Measurements from ENCODE around the gene TCHH.
"Not testable (repeated sequence)": the region's sequence is repeated elsewhere in the genome, so short reads cannot be mapped to it uniquely, and the experiment has no call there.

The TCHH gene

DNA sequence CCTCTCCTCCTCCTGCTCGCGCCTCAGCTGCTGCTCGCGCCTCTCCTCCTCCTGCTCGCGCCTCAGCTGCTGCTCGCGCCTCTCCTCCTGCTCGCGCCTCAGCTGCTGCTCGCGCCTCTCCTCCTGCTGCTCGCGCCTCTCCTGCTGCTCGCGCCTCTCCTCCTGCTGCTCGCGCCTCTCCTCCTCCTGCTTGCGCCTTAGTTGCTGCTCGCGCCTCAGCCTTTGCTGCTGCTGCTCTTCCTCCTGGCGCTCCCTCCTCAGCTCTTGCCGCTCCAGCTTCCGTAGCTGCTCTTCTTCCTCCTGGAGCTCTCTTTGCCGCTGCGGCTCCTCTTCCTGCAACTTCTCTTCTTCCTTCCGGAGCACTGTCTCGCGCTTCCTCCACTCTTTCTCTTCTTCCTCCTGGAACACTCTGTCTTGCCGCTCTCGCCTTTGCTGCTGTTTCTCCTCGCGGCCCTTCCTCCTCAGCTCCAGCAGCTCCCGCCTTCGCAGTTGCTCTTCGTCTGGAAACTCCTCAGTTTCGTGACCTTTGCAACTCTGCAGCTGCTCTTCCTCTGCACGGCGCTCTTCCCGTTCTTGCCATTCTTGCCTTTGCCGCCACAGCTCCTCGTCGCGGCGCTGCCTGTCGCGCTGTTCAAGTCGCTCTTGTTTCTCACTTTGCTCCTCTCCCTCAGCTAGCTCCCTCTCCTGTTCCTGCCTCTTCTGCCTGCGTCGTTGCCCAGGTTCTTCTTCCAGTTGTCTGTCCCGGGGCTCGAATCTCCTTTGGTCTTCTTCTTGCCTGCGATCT lies 3.0 kb downstream of the TCHH start:
- DNase-seq: peak; percentile 17

DNA sequence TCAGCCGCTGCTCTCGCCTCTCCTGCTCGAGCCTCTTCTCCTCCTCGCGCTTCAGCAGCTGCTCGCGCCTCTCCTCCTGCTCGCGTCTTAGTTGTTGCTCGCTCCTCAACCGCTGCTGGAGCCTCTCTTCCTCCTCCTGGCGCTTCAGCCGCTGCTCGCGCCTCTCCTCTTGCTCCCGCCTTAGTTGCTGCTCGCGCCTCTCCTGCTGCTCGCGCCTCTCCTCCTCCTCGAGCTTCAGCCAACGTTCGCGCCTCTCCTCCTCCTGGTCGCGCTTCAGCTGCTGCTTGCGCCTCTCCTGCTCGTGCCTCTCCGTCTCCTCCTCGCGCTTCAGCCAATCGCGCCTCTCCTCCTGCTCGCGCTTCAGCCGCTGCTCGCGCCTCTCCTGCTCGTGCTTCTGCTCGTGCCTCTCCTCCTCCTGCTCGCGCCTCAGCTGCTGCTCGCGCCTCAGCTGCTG lies 3.7 kb downstream of the TCHH start:
- DNase-seq: peak; percentile 71

DNA sequence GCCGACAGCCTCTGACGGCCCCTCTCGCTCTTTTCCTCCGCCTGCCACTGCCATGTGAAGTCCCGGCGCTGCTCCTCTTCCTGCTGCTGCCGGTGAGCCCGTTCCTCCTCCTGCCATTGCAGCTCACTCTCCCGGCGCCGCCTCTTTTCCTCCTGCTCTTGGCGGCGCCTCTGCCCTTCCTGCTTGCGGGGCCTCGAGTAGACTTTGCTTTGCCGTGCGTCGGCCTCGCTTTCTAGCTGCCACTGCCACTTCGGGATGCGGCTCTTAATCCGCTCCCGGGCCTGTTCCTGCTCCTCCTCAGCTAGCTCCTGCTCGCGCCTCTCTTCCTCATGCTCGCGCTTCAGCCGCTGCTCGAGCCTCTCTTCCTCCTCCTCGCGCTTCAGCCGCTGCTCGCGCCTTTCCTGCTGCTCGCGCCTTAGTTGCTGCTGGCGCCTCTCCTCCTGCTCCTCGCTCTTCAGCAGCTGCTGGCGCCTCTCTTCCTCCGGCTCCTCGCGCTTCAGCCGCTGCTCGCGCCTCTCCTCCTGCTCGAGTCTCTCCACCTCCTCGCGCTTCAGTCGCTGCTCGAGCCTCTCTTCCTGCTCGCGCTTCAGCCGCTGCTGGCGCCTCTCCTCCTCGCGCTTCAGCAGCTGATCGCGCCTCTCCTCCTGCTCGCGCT lies 4.3 kb downstream of the TCHH start:
- peak; percentile 50 for DNase-seq

DNA sequence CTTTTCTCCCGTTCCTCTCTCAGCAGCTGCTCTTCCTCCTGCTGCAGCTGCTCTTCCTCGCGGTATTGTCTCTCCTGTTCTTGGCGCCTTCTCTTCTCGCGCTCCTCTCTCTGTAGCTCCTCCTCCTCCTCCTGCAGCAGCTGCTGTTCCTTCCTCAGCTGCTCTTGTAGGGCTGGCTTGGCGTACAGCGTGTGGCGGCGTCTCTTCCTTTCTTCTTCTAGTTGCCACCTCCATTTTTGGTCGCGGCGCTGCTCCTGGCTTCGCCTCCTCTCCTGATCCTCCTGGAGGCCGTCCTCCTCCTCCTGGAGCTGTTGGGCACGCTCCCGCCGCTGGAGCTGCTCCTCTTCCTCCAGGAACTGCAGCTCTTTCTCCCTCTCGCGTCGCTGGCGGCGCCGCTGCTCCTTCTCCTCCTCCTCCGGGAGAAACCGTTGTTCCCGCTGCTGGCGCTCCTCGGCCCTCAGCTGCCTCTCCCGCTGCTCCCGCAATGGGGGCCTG lies 4.8 kb downstream of the TCHH start:
- DNase-seq: peak; percentile 49

DNA sequence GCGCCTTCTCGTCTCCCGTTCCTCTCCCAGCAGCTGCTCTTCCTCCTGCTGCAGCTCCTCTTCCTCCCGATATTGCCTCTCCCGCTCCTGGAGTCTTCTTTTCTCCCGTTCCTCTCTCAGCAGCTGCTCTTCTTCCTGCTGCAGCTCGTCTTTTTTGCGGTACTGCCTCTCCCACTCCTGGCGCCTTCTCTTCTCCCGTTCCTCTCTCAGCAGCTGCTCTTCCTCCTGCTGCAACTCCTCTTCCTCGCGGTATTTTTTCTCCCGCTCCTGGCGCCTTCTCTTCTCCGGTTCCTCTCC lies 5.3 kb downstream of the TCHH start:
- DNase-seq: no peak

DNA sequence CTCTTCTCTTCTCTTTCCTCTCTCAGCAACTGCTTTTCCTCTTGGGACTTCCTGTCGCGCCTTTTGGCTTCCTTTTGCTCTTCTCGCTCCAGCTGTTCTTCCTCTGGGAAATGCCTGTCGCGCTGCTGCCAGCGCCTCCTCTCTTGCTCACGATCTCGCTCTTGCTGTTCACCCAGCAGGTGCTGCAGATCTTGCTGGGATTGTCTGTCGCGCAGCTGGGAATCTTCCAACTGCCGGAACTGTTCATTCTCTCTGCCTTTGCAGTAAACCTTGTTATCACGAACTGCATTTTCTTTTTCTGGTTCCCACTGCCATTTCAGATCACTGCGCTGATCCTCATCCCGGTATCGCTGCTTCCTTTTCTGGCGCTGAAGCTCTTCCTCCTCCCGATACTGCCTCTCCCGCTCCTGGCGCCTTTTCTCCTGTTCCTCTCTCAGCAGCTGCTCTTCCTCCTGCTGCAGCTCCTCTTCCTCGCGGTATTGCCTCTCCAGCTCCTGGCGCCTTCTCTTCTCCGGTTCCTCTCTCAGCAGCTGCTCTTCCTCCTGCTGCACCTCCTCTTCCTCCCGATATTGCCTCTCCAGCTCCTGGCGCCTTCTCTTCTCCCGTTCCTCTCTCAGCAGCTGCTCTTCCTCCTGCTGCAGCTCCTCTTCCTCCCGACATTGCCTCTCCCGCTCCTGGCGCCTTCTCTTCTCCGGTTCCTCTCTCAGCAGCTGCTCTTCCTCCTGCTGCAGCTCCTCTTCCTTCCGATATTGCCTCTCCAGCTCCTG lies 5.8 kb downstream of the TCHH start:
- no peak for DNase-seq

DNA sequence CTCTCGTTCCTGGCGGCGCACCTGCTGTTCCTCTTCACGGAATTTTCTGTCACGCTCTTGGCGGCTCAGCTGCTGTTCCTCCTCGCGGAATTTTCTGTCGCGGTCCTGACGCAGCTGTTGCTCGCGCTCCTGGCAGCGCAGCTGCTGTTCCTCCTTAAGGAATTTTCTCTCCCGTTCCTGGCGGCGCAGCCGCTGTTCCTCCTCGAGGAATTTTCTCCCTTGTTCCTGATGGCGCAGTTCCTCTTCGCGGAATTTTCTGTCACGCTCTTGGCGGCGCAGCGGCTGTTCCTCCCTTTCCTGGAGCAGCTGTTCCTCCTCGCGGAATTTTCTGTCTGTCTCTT lies 6.4 kb downstream of the TCHH start:
- DNase-seq: no peak

DNA sequence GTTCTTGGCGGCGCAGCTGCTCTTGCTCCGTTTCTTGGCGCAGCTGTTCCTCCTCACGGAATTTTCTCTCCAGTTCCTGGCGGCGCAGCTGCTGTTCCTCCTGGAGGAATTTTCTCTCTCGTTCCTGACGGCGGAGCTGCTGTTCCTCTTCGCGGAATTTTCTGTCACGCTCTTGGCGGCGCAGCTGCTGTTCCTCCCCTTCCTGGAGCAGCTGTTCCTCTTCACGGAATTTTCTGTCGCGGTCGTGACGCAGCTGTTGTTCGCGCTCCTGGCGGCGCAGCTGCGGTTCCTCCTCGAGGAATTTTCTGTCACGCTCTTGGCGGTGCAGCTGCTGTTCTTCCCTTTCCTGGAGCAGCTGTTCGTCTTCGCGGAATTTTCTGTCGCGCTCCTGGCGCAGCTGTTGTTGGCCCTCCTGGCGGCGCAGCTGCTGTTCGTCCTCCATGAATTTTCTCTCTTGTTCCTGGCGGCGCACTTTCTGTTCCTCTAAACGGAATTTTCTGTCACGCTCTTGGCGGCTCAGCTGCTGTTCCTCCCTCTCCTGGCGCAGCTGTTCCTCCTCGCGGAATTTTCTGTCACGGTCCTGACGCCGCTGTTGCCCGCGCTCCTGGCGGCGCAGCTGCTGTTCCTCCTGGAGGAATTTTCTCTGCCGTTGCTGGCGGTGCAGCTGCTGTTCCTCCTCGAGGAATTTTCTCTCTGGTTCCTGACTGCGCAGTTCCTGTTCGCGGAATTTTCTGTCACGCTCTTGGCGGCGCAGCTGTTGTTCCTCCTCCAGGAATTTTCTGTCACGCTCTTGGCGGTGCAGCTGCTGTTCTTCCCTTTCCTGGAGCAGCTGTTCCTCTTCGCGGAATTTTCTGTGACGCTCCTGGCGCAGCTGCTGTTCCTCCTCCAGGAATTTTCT lies 7.0 kb downstream of the TCHH start:
- no peak for DNase-seq

DNA sequence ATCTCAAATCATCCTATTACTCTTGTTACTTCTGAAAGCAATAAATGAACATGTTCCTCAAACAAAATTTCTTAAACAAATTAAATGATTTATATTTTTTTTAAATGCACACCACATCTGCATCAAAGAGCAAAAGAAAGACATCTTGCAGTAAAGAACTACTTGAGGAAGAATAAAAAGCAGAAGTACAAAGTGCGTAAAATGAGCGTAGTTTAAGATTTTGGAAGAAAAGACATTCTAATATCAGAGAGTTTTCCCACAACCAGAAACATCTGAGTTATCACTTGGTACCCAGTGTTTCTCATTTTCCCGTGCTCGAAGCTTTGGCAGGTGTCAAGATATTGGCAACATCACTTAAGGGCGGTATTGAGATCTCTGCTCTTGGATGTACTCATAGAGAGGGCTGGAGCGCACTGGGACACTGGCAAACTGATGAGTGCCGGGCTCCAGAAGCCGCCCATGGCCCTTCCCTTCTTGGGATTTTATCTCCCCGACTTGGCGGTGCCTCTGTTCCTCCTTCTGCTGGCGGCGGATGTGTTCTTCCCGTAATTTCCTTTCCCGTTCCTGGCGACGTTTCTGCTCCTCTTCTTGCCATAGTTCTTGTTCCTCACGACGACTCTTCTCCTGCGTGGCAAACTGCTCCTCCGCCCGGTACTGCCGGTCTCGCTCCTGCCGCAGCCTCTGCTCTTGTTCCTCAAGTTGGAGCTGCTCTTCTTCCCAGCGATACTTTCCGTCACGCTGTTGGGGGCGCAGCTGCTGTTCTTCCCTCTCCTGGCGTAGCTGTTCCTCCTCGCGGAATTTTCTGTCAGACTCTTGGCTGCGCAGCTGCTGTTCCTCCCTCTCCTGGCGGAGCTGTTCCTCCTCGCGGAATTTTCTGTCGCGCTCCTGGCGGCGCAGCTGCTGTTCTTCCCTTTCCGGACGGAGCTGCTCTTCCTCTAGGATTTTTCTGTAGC lies 7.9 kb downstream of the TCHH start:
- no peak for DNase-seq

DNA sequence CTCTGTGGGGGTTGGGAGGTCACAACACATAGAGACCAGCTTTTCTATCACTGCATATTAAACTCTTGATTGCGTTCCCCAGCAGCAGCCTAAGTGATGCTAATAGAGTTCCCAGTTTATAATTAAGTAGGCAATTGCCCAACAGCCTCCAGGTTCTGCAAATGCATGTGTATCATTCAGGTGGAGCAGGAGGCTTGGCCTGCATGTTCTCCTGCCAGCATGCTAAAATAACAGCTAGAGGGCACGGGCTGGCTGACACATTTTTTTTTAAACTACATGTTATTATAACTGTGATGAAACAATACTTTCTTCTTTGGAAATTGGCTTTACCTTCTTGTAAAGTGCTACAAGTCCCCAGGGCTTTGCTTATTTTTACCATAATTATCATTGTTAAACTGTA lies 10.4 kb downstream of the TCHH start:
- no peak for DNase-seq

DNA sequence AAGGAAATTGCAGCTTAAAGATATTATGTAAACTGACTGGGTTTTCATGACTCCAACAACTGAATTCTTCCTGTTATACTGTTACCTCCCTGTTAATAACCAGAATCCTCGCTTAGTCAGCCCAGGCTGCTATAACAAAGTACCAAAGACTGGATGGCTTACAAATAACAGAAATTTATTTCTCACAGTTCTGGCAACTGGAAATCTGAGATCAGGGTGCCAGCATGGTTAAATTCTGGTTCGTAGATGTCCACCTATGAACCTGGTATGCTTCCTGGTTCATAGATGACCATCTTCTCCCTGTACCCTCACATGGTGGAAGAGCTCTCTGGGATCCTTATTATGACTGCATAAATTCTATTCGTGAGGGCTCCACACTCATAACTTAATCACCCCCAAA lies 18.3 kb downstream of the TCHH start:
- no peak for DNase-seq

DNA sequence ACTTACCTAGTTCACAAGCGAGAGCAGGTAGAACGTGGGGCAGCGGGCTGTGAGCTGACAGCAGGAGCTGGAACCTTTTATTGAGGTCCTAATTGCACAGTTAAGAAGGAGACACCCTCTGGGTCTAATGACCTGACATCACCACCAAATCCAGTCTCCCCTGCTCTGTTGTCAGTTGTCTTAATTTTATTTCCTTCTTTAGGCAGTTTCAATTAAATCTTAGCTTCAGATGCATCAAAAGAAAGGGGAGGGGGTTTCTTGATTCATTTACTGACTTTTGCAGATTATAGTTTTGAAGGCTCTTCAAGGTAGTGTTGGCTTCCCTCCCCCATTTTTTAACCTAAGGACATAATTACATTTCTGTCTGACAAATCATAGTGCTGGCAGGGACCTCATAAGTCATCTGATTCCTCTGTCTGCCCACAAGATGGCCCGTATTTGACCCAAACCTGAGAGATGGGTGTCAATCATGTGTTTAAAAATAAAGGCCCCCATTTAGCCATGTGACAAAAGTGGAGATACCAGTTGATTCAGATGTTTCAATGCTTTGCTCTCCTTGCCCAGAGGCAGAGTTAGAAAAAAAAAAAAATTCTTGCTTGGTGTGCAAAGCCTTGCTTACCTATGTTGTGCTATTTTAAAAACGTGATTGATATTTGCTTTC lies 26.1 kb downstream of the TCHH start, which contains the start of gene TCHHL1:
TCHHL1 (minus strand) TSS at position 51 of the 661 bp plus-strand sequence. CDS start 921 bp downstream, outside the sequence.
- no peak for DNase-seq

DNA sequence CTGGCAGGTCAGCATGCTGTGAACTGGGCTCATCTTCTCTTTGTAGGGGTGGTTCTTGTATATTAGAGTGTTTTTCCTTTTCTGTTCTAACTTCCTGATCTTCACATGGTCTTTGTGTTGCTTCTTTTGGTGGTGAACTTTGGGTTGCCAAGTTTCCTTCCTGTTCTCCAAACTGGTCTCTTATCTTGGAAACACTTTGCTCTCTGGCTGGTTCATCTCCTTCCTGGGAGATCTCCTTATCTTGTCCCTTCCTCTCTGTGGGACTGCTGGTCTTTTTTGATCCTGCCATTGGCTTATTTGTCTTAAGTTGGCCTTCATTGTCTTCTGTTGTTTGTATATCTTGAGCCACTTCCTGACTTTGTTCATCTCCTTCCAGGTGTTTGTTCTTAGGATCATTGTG lies 28.5 kb downstream of the TCHH start:
- no peak for DNase-seq

DNA sequence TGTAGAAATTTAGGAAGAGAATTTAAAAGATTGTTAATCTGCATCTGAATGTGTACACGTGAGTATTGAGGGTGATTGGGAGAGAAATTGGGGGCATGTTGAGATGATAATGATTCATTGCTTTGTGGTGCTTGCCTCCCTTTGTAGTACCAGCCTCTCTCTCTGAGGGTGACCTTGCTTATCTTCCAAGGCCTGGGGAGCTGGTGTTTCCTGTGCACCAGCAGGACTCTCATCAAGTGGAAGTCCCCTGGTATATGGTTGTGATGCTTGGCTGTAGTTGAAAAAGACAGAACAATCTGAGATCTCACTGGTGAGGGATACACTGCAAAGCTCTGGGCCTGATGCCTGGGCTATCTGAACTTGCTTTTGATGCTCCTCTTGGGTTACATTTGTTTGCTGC lies 30.4 kb downstream of the TCHH start:
- no peak for DNase-seq

DNA sequence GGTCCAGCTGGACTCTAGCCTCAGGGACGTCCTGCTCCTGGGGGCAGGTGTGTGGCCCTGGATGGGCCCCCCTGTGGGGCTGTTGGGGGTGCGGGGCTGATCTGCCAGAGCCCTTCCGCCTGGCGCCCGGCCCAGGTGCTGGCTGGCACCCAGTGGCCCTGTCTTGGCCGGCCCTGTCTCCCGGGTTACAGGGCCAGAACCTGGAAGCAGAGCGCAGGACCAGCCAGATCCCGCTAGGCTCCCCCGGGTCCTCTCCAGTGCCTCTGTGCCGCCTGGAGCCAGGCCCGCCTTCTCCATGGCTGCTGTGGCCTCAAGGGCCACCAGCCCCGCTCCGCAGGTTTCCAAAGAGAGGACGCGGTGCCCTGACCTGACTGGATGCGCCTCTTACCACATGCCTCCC lies 34.2 kb downstream of the TCHH start:
- not testable (repeated sequence) for DNase-seq

DNA sequence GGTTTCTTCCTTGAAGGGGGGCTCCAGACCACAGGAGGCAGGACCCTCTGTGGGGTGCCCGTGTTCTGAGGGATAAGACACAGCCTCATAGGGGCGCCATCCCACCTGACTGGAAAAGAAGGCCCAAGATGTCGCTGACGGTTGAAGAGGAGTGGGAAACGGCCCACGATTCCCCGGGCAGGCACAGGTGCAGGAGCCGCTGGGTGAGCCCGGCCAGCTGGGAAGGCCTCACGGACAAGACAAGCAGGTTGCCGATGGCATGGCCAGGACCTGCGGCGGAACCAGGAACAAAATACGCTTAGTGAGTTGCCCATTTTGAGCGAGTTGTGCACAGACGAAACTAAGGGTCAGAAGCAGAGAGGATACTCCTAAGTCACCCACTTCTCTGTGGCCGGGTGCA lies 34.8 kb downstream of the TCHH start:
- not testable (repeated sequence) for DNase-seq

DNA sequence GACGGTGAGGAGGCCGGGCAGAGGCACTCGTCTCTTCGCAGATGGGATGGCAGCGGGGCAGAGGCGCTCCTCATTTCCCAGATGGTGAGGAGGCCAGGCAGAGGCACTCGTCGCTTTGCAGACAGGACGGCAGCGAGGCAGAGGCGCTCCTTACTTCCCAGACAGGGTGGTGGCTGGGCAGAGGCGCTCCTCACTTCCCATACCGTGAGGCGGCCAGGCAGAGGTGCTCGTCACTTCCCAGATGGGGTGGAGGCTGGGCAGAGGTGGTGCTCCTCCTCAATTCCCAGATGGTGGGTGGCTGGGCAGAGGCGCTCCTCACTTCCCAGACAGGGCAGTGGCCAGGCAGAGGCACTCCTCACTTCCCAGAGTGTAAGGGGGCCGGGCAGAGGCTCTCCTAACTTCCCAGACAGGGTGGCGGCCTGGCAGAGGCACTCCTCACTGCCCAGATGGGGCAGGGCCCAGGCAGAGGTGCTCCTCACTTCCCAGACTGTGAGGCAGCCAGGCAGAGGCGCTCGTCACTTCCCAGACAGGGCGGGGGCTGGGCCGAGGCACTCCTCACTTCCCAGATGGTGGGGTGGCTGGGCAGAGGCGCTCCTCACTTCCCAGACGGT lies 36.3 kb downstream of the TCHH start:
- DNase-seq: no peak

DNA sequence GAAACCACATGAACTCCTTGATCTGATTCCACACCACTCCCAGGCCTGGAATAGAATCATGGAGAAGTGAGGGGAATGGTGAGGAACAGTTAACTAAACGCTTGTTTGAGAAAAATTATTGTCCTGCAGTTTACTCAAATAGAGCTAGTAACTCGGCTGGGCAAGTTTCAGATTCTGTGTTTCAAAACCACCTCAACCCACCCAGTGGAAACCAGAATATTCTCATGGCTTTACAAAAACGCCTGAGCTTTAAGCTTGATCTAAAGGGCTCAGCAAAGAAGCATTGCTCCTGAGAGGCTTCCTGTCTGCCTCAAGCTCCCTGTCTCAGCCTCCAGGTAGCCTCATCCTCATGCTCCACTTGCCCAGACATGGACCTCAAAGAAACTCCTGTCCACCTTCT lies 42.9 kb downstream of the TCHH start:
- no peak for DNase-seq

DNA sequence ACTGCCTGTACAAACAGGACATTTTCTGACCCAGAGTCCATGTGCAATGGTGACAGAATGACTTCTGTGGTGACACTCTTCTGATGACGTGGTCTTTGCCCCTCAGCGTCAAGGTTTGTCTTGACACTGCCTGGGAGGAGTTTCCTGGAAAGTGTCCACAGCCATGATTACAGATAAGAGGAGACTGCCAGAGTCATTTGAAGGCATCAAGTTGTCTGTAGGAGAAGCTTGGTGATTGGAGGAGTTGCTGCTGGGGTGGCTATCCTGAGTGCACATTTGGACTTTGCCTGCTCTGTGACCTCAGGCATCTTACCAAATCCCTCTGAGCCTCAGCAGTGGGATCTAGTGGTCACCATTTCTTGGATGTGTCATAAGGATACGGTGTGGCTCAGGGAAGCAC lies 44.1 kb downstream of the TCHH start:
- DNase-seq: no peak

DNA sequence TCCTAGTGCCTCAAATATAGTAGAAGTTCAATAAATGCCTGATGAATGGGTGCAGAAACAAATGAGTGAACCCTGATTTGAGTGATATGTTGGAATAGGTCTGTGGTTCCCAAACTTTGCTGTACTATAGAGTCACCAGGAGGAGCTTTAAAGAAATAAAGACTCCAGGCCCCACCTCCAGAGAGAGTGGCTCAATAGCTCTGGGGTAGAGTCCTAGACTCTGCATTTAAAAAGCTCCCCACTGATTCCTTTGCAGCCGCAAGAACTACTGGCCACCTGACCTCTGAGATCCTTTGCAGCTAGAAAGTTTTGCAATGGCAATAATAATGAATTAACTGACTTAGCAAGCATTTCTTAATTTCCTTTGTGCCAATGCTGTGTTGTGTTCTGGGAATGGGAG lies 47.3 kb downstream of the TCHH start:
- no peak for DNase-seq

DNA sequence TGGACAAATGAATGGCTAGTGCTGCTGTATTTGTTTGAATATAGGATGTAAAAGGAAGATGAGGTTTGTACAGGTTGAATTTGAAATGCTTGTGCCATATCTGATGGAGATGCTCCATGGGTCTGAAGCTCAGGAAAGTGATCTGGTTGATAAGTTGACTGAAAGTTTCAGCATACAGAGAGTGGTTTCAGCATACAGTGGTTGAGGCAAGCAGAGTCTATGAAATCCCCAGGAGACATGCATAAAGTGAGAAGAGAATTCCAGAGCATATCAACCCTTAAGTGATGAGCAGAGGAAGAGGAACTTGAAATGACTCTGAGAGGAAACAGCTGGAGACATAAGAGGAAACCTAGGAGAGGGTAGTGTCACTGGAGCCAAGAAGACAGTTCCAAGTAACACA lies 48.1 kb downstream of the TCHH start:
- DNase-seq: no peak

All from activated CD4-positive, alpha-beta T cell treated with anti-CD3 and anti-CD28 coated beads, Interleukin-10, Interleukin-2, amounts not matched to agents 100 ng/mL and 50 ng/mL, durations not matched to agents 16 hours and 8 hours (primary cell).